Naive thymus-derived CD4-positive, alpha-beta T cell (primary cell): ENCODE data around the gene NCEH1. TPM values are rescaled to one million over a fixed set of nuclear protein-coding genes. Genes with fewer than 3 reads are reported as not detected.
A peak's percentile ranks its signal among the peaks of the same experiment; 100 is the strongest.

ENCODE experiments used
- ATAC-seq: fragments of 150-1000 bp; cut with Tn5 transposase; 2 replicates; pipeline ENCODE4 v1.10.0; 2021; ENCODE audit warnings: mild to moderate bottlenecking, moderate library complexity
- CTCF ChIA-PET: fragments of 350-600 bp; sonication (Branson Sonifier 250); formaldehyde crosslinking; loops from one replicate; lab custom pipeline; 2021; ENCODE audit warnings: antibody characterized with exemption; lab: Charles Lee
- POLR2A ChIA-PET: fragments of 350-600 bp; sonication (Branson Sonifier 250); formaldehyde crosslinking; loops from one replicate; lab custom pipeline; 2021; ENCODE audit warnings: antibody characterized with exemption, inconsistent platforms; lab: Charles Lee
- DNase-seq, 9 donors: peaks; one replicate each; pipeline versions ENCODE4 v3.0.0 to v3.0.0-alpha.2; 2020 to 2022; ENCODE audit warnings: mixed read lengths in 1 of 9
- H3K27ac ChIP-seq: one replicate; pipeline ENCODE4 v1.7.0; 2013; ENCODE audit warnings: mild to moderate bottlenecking, low read depth, low read length, moderate library complexity
- H3K27me3 ChIP-seq, 2 donors: one replicate each; pipeline ENCODE4 v1.7.0; 2013; ENCODE audit warnings: low read length in 2 of 2, mild to moderate bottlenecking in 2 of 2, moderate library complexity in 2 of 2; ENCODE audit not compliant: control insufficient read depth in 2 of 2, insufficient read depth in 2 of 2
- H3K36me3 ChIP-seq, 3 experiments: 1 replicate in 2 of 3; 2 replicates in 1 of 3; pipeline ENCODE4 v1.7.0; 2013; ENCODE audit warnings: low read length in 3 of 3, mild to moderate bottlenecking in 3 of 3, moderate library complexity in 1 of 3; ENCODE audit not compliant: insufficient read depth in 3 of 3, control insufficient read depth in 2 of 3
- H3K4me1 ChIP-seq, 2 donors: one replicate each; pipeline ENCODE4 v1.7.0; 2013; ENCODE audit warnings: low read length in 2 of 2, mild to moderate bottlenecking in 2 of 2, moderate library complexity in 1 of 2; ENCODE audit not compliant: control insufficient read depth in 2 of 2, insufficient read depth in 2 of 2
- H3K4me3 ChIP-seq: 2 replicates; pipeline ENCODE4 v1.7.0; 2013; ENCODE audit warnings: mild to moderate bottlenecking, low read length
- H3K9me3 ChIP-seq, 3 experiments: 1 replicate in 2 of 3; 2 replicates in 1 of 3; pipeline ENCODE4 v1.7.0; 2013; ENCODE audit warnings: low read length in 3 of 3; ENCODE audit not compliant: control insufficient read depth in 2 of 3
- H3K27ac Mint-ChIP-seq, 9 donors: one replicate each; pipeline ENCODE4 v1.8.0; 2020 to 2022; ENCODE audit warnings: mixed read lengths in 9 of 9, mild to moderate bottlenecking in 8 of 9, moderate library complexity in 5 of 9, inconsistent platforms in 2 of 9
- H3K27me3 Mint-ChIP-seq, 5 donors: one replicate each; pipeline ENCODE4 v1.8.0; 2021 to 2022; ENCODE audit warnings: mixed read lengths in 5 of 5, mild to moderate bottlenecking in 1 of 5
- H3K36me3 Mint-ChIP-seq, 5 donors: one replicate each; pipeline ENCODE4 v1.8.0; 2020 to 2022; ENCODE audit warnings: mixed read lengths in 5 of 5, mild to moderate bottlenecking in 3 of 5, inconsistent platforms in 1 of 5
- H3K4me1 Mint-ChIP-seq, 7 donors: one replicate each; pipeline ENCODE4 v1.8.0; 2020 to 2022; ENCODE audit warnings: mixed read lengths in 7 of 7, mild to moderate bottlenecking in 3 of 7, inconsistent platforms in 1 of 7
- H3K4me3 Mint-ChIP-seq, 10 donors: one replicate each; pipeline ENCODE4 v1.8.0; 2020 to 2022; ENCODE audit warnings: mild to moderate bottlenecking in 10 of 10, mixed read lengths in 10 of 10, moderate library complexity in 6 of 10, inconsistent platforms in 2 of 10
- H3K9me3 Mint-ChIP-seq, 11 donors: one replicate each; pipeline ENCODE4 v1.8.0; 2020 to 2022; ENCODE audit warnings: mixed read lengths in 11 of 11, mild to moderate bottlenecking in 4 of 11, inconsistent platforms in 1 of 11, moderate library complexity in 1 of 11
- intact Hi-C, 2 donors: fragments of 100-400 bp; cut with micrococcal nuclease; formaldehyde crosslinking; loops; one replicate each; pipeline ENCODE4 v1.15.1; 2023
- polyA plus RNA-seq, 2 donors: library from polyadenylated mRNA; unstranded; fragments of 300-500 nt; fragmentation: Illumina TruSeq; gene quantifications; one replicate each; pipeline ENCODE4 v1.2.3, GENCODE V29; 2021
- total RNA-seq, 6 experiments: library from RNA in 5 of 6; stranded (reverse) in 5 of 6; gene quantifications; 1 replicate in 5 of 6; 2 replicates in 1 of 6; pipeline ENCODE4 v1.2.3 and lab custom pipeline; 2021 to 2026

NCEH1 gene
- total and polyA plus RNA-seq, 7 experiments from 2014 or later, result 1.2 to 8.9 (median 3.5) TPM

DNA sequence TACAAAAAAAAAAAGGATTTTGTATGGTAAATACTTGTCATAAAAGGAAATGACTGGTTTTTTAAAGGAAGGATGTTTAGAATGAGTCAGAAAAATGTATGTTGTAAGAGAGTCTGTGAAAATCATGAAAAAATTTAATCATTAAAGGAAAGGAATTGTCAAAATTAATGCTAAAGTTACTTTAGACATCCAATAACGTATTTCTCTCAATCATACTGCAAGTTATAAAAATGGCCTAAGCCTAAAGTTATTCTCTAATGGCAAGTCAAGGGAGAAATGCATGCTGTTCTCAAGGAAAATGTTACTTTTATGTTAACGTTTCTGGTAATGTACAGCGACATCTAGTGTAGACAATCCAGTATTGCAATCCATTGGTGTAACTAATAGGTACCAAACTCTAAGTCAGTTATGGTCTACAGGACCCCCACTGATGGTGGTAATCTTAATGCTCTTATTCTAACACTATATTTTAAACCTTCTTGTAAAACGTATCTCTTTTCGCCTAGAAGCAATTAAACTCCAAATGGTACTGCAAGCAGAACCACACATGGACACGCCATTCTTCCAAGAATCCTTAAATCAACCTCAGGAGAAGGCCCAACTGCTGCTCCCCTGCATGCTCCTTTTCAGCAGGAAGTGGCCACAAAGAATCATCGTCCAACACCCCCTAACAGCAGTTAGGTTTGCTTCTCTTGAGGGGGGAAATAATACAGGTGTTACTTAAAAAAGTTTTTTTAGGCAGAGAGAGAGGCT lies 35.2 kb downstream of the NCEH1 start:
- POLR2A ChIA-PET, result interaction anchor here (0.8 kb wide), 1 partner anchor 17 kb away, joined by 3 read pairs; no protein-coding TSS in a partner anchor
- Mint-ChIP-seq H3K27me3 (no peaks in the 10 kb centered on the region), H3K27ac (no peak overlapping the region), H3K4me3 (no peak overlapping the region), H3K36me3 (peaks cover 0 to 9% (median 5%) of the 10 kb centered on the region in 5 donors), H3K9me3 (peaks cover 0 to 1% (median 0%) of the 10 kb centered on the region in 11 donors), H3K4me1 (peaks cover 0 to 21% (median 4%) of the 10 kb centered on the region in 7 donors)
- ATAC-seq, result peak; percentile 76
- intact Hi-C loops, result loop anchor here (2.0 to 10.0 kb wide), 3 partner anchors 79 to 369 kb away; no protein-coding TSS in a partner anchor
- Histone ChIP-seq H3K9me3 (no peaks in the 10 kb centered on the region), H3K27ac (no peak overlapping the region), H3K4me3 (no peak overlapping the region), H3K36me3 (no peaks in the 10 kb centered on the region), H3K4me1 (no peaks in the 10 kb centered on the region), H3K27me3 (no peaks in the 10 kb centered on the region)
- peak in 7 of 9 donors; percentile 10 to 53 (median 38) for DNase-seq
- CTCF ChIA-PET, result interaction anchor here (0.7 to 1.0 kb wide), 2 partner anchors 269 to 345 kb away, joined by 3 read pairs; no protein-coding TSS in a partner anchor

DNA sequence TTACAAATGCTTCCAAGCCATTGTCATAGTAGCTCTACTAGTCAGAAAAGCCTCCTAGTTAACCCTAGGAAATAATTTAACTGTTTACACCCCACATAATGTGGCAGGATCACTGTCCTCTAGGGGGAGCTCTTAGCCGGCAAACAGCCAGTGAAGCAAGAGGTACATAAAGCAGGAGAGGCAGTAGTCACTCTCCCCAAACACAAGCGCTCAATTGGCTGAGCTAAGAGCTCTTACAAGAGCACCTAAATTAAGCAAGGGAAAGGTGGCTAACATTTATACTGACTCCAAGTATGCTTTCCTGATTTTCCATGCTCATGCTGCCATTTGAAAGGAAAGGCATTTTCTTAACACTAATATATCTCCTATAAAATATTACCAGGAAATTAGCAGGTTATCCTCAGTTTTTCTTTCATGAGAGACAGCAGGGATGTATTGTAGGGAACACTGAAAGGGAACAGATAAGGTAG lies 37.6 kb downstream of the NCEH1 start:
- DNase-seq, result peak; percentile 10 to 61 (median 27)
- H3K4me3 ChIP-seq, result no peak overlapping the region
- H3K27me3 Mint-ChIP-seq, result no peaks in the 10 kb centered on the region
- intact Hi-C loops, result loop anchor here (1.0 to 10.0 kb wide), 3 partner anchors 38 to 372 kb away; partner anchors contain the start of genes ECT2 (in 2 of the 2) and NCEH1 (in 1 of the 2)
- no peak overlapping the region for H3K4me3 Mint-ChIP-seq
- no peak overlapping the region for H3K27ac ChIP-seq
- no peaks in the 10 kb centered on the region for H3K27me3 ChIP-seq
- H3K4me1 Mint-ChIP-seq, result peaks cover 0 to 21% (median 2%) of the 10 kb centered on the region in 7 donors
- peak; percentile 70 for ATAC-seq
- H3K4me1 ChIP-seq, result no peaks in the 10 kb centered on the region
- H3K27ac Mint-ChIP-seq, result no peak overlapping the region
- no peaks in the 10 kb centered on the region for H3K9me3 ChIP-seq
- H3K9me3 Mint-ChIP-seq, result no peaks in the 10 kb centered on the region
- ChIA-PET CTCF (interaction anchor here (1.0 to 1.3 kb wide), 3 partner anchors 20 to 77 kb away, joined by 3 read pairs; no protein-coding TSS in a partner anchor), POLR2A (no interaction called here)
- no peaks in the 10 kb centered on the region for H3K36me3 ChIP-seq
- H3K36me3 Mint-ChIP-seq, result no peaks in the 10 kb centered on the region

GRCh38 chr3:172669021-172669420 lies 41.8 kb downstream of the NCEH1 start:
- POLR2A ChIA-PET, result interaction anchor here (0.7 kb wide), 1 partner anchor 569 kb away, joined by 3 read pairs; no protein-coding TSS in a partner anchor
- ATAC-seq (no peak), DNase-seq (no peak)
- no peak overlapping the region for H3K27ac ChIP-seq
- intact Hi-C loops, result loop anchor here in 1 of 2 donors (5.0 to 10.0 kb wide), 3 partner anchors 632 to 1707 kb away; partner anchors contain the start of gene FNDC3B
- H3K27me3 ChIP-seq, result no peaks in the 10 kb centered on the region
- H3K4me1 Mint-ChIP-seq, result peaks cover 11 to 23% (median 15%) of the 10 kb centered on the region in 7 donors
- peaks cover 3 to 12% (median 5%) of the 10 kb centered on the region in 5 donors for H3K36me3 Mint-ChIP-seq
- H3K27me3 Mint-ChIP-seq, result peaks cover 0 to 2% (median 0%) of the 10 kb centered on the region in 5 donors
- H3K36me3 ChIP-seq, result no peaks in the 10 kb centered on the region
- peaks cover 4 to 11% of the 10 kb centered on the region in 2 donors for H3K4me1 ChIP-seq
- no peak overlapping the region for H3K27ac Mint-ChIP-seq
- H3K4me3 Mint-ChIP-seq, result no peak overlapping the region
- no peaks in the 10 kb centered on the region for H3K9me3 ChIP-seq
- CTCF ChIA-PET, result interaction anchor here (0.8 to 1.5 kb wide), 5 partner anchors 24 to 337 kb away, joined by 3 to 5 read pairs (median 3); no protein-coding TSS in a partner anchor
- H3K4me3 ChIP-seq, result no peak overlapping the region
- peaks cover 0 to 5% (median 0%) of the 10 kb centered on the region in 11 donors for H3K9me3 Mint-ChIP-seq

DNA sequence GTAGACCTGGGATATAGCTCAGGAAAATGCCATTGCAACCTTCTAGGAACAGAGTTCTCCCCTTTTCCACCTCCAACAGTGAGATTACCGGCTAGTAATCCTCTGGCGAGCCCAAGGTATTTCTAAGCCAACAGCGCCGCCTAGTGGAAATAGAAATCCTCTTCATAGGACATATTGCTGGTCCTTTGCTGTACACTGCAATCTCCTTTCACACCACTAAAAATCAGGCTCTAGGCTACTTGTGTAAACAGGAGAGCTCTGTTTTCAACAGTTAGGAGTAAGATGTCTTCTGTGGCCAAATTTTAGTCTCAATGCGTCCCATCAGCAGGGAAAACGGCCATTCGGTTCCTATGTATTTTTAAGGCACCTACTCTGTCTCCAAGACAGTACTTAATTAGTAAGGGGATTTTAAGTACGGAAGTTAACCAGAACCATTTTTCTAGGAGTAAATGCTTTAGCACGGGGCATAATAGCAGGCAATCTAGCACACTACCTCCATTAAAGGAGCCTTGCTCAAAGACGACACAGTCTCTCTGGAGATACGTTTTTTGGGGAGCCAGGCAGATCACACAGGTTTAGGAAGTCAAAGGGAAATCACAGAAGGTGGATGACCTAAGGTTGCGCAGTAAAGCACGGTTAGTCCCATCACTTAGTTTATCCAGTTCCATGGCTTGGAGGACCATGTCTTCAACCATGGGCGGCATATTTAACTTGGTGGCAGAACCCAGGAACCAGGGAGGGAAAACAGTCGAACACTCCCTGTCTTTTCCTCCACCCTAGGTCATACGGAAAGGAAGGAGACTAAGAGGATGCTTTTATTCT lies 43.8 kb downstream of the NCEH1 start:
- no peak overlapping the region for H3K27ac ChIP-seq
- Mint-ChIP-seq H3K4me1 (peaks cover 11 to 18% (median 15%) of the 10 kb centered on the region in 7 donors), H3K4me3 (peak overlapping the region in 5 of 10 donors; percentile 0 to 47 (median 21)), H3K9me3 (peaks cover 0 to 5% (median 0%) of the 10 kb centered on the region in 11 donors), H3K27me3 (peaks cover 0 to 12% (median 0%) of the 10 kb centered on the region in 5 donors), H3K27ac (peak overlapping the region in 2 of 9 donors; percentile 35 to 43), H3K36me3 (peaks cover 4 to 12% (median 5%) of the 10 kb centered on the region in 5 donors)
- no peaks in the 10 kb centered on the region for H3K9me3 ChIP-seq
- ChIA-PET POLR2A (no interaction called here), CTCF (interaction anchor here (0.8 to 1.5 kb wide), 7 partner anchors 10 to 628 kb away, joined by 3 to 5 read pairs (median 4); partner anchors contain the start of gene FNDC3B)
- ATAC-seq (peak; percentile 96), DNase-seq (peak; percentile 38 to 78 (median 67))
- no peaks in the 10 kb centered on the region for H3K27me3 ChIP-seq
- no peaks in the 10 kb centered on the region for H3K36me3 ChIP-seq
- H3K4me1 ChIP-seq, result peaks cover 4 to 11% of the 10 kb centered on the region in 2 donors
- intact Hi-C loops, result loop anchor here (1.0 to 10.0 kb wide), 11 partner anchors 44 to 1705 kb away; partner anchors contain the start of gene FNDC3B (in 1 of the 2)
- H3K4me3 ChIP-seq, result no peak overlapping the region

DNA sequence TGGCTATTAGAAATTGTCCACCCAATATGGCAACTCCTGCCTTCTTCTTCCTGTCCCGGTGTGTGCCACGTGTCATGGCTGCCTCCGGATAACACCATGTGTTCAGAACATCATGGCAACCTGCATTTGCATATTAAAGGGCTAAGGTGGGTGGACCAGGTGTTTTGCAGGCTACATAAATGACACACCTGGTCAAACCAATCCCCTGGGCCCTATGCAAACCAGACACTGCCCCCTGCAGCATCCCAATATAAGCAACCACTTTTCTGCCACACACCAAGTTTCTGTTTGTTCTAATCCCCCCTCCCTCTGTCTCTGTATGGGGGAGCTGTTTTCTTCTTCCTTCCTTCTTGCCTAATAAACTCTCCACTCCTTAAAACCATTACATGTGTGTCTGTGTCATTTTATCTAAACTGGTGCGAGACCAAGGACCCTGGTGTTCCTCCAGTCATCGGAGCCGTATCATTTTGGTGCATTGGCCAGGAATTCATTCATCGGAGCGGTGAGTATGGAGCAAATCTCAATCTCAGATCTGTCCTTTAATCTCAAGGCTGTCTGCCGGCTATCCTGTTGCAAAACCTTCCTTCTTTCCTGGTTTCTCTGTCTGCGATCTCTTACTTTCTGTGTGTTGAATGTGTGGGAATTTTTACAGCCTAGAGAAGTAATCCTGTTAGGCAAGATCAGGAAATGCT lies 44.5 kb downstream of the NCEH1 start:
- Histone ChIP-seq H3K36me3 (no peaks in the 10 kb centered on the region), H3K27me3 (no peaks in the 10 kb centered on the region), H3K4me3 (no peak overlapping the region), H3K27ac (no peak overlapping the region), H3K4me1 (peaks cover 4 to 11% of the 10 kb centered on the region in 2 donors), H3K9me3 (no peaks in the 10 kb centered on the region)
- ATAC-seq (no peak), DNase-seq (peak in 1 of 9 donors; percentile 3)
- Mint-ChIP-seq H3K9me3 (peaks cover 0 to 5% (median 0%) of the 10 kb centered on the region in 11 donors), H3K36me3 (peaks cover 4 to 12% (median 6%) of the 10 kb centered on the region in 5 donors), H3K27ac (peak overlapping the region in 2 of 9 donors; percentile 35 to 43), H3K4me1 (peaks cover 11 to 18% (median 15%) of the 10 kb centered on the region in 7 donors), H3K4me3 (peak overlapping the region in 5 of 10 donors; percentile 0 to 47 (median 21)), H3K27me3 (peaks cover 0 to 17% (median 0%) of the 10 kb centered on the region in 5 donors)
- ChIA-PET POLR2A (no interaction called here), CTCF (interaction anchor here (0.8 to 1.7 kb wide), 3 partner anchors 9 to 627 kb away, joined by 3 to 4 read pairs (median 4); partner anchors contain the start of gene FNDC3B)
- intact Hi-C loops, result loop anchor here in 1 of 2 donors (1.0 to 10.0 kb wide), 8 partner anchors 44 to 1704 kb away; partner anchors contain the start of gene FNDC3B
